GM04503 (cell line): ENCODE results near the gene DCLK2.

Source experiments
- DNase-seq: peaks from one replicate; pipeline ENCODE4 v3.0.0-alpha.2; 2012; ENCODE audit warnings: low read depth

DCLK2 gene

DNA sequence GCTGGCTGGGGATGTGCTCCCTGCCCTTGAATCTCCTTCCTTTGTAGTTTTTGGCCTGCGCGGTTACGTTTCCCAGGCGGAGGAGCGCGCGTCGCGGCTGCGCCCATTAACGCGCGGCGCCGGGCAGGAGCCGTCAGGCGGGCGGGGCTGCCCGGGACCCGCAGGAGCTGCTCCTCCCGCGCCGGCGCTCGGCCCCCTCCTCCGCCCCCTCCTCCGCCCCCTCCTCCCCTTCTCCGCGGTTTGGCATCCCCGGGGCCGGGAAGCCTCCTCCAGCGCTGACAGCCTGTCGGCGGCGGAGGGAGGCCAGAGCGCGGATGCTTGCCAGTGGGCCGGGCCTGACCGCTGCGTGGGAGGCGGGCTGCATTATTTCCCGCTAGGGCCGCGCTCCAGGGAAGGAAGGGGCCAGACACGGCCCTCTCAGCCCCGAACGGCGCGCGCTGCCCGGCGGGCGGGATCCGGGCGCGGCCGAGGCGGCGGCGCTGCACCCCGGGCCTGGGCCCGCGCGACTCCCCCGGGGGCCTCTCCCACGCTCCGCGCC, at the start of gene DCLK2:
Gene DCLK2 (plus strand): TSS at position 405 of the 538 bp plus-strand sequence. CDS start 583 bp downstream, outside the sequence.
- no peak for DNase-seq

DNA sequence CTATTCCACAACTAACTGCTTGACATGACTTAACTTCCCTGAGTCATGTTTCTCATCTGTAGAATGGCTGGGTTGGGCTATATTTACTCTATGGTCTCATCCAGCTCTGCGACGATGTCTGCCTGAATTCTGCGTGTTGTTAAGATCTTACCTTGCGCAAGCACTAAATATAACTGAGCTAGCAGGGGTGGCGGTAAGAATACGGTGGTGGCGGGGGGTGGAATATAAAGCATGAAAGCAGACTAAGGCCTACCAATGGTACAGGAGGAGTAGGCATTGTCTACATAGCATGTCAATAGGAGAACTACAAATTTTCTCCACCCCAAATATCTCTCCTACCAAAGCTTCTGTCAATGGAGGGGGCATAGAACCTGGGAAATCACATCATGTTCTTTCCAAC, 45.7 kb upstream of the DCLK2 start:
- DNase-seq = no peak

GRCh38 chr4:150033081-150033480, 45.2 kb upstream of the DCLK2 start:
- no peak for DNase-seq

GRCh38 chr4:150033901-150034300, 44.3 kb upstream of the DCLK2 start:
- DNase-seq = no peak

DNA sequence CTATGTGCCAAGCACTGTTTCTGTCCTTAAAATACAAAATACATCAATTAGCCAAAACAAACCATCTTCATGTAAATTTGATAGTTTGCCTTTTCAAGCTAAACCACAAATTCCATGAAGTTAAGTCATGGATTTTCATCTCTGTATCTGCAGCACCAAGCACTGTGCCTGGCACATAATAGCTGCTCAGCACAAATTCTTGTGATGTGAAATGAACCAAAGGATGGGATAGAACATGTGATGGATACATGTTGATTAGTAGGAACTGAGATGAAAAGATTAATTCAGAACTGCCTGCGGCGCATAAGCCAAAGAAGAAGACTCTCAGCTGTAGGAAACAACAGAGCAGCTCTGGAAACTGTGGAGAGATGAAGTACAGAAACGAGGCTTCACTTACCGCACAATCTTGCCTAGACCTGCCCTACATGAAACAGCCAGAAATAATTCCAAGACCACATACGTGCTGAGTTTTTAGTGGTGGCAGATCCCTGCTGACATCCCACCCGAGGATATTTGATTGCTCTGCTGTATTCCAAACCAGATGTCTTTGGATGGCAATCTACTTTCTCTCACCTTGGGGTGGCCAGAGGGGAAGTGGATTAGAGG, 40.9 kb upstream of the DCLK2 start:
- no peak for DNase-seq

GRCh38 chr4:150038335-150039076, 39.7 kb upstream of the DCLK2 start:
- no peak for DNase-seq

DNA sequence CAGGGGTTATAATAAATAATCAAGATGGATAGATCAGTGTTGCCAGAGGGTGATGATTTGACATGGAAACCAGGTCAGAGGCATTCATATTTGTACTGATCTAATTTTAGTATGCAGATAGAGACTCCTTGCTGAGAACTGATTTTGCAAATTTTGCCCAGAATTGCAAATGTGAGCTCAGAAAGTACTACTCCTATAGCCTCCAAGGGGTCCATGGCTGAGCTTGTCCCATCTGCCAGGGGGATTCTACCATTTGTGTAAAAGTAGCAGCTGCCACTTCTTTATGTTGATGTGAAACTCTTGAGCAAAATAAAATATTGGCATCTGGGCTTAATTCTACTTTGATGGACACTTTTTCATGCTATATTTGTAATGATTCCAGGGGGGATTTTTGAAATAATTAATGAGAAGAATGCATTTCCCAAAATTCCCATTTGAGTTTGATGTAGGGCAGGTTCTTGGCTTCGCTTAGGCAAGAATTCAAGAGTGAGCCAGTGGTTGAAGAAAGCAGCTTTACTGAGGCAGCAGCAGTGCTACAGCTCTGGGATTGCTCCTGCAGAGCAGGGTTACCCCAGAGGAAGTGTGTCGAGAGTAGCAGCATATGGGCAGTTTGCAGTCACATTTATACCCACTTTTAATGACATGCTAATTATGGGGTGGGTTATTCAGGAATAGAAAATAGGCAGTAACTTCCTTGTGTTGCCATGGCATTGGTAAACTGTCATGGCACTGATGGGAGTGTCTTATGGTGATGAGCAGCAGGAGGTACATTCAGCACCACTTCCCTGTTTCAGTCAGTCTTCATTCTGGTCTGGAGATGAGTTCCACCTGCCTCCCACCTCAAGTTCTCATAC, 38.7 kb upstream of the DCLK2 start:
- no peak for DNase-seq

DNA sequence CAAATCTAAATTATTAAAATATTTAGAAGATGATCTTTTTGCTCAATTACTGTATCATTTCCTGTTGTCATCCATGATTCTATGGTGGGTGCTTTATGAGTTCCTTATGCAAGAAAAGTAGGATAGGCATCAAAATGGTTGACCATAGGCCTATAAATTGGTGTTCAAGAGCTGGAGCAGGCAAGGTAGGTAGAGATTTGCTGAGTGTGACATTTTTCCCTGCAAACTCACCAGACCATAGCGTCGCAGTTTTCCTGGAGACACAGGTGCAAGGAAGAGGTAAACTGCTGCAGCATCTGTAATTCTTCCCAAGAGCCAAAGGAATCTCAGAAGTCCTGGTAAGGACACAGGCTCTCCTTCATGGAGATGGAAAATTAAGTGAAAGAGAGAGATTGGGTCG, 33.7 kb upstream of the DCLK2 start:
- no peak for DNase-seq

DNA sequence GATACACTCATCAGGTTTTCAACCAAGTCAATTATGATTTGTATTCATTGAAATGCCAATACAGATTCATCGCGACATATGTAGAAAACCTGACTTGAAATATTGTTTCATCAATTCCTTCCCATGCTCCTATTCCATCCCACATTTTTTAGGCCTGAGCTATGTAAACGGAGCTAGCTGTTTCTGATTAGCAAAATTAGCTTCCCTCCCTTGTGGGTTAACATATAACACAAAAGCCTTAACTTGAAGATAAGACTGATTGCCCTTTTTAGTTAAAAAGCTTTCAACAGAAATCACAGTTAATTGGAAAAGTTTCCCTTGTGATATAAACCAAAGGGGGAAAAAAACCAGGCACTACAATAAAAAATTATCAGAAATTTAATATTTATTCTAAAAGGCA, 32.8 kb upstream of the DCLK2 start:
- DNase-seq = no peak

DNA sequence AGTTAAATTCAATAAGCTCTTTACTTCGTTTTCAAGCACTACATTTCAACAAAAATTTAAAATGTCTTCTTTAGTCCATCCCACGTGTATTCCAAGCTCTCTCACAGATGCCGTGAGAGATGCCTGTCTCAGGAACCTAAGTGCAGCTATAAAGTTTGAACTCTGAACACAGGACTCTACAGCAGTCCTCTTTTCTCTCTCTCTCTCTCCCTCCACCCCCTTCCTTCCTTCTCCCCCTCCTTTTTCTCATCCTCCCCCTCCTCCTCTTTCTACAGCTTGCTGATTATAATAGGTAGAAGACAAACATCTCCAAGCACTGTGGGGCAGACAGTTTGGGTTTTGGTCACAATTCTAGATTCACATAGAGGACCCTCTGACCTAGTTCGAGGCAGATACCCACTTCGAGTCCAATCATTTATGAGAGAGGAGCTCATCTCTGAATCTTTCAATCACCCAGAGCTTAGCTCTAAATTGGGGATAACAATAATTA, 31.5 kb upstream of the DCLK2 start:
- no peak for DNase-seq

- DNase-seq = no peak
Measured at GRCh38 chr4:150047546-150047945, 30.7 kb upstream of the DCLK2 start.

DNA sequence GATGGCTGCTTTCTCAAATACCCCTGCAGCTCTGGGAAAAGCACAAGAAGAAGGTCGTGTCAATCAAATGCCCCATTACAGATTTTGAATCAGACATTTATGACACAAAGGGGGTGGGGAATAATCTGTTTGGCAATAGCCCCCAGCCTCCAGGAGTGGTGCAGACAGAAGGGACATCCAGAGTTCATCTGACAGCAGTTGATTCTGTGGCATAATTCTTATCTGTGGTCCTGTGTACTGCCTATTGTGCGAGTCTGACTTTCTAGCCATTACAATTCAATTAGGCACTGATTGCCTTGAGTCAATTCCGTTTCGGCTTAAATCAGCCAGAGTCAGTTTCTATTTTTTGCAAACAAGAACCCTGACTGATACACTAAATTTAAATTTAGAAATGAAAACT, 28.6 kb upstream of the DCLK2 start:
- no peak for DNase-seq

GRCh38 chr4:150050566-150050965, 27.7 kb upstream of the DCLK2 start:
- DNase-seq = no peak

DNA sequence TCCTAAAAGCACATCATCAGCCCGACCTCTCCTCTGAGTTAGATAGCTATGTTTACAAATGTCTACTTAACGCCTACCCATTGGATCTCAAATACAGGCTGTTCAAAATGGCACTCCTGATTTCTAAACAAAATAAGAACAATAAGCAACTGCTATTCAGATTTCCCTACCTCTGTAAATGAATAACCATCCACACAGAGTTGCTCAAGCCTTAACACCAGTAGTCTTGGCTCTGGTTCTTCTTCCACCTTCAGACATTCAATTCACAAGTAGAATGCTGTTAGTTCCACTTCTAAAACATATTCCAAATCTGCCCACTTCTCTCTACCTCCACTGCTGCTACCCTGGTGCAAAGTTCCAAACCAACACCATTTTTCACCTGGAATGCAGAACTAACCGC, 27.1 kb upstream of the DCLK2 start:
- DNase-seq = no peak

DNA sequence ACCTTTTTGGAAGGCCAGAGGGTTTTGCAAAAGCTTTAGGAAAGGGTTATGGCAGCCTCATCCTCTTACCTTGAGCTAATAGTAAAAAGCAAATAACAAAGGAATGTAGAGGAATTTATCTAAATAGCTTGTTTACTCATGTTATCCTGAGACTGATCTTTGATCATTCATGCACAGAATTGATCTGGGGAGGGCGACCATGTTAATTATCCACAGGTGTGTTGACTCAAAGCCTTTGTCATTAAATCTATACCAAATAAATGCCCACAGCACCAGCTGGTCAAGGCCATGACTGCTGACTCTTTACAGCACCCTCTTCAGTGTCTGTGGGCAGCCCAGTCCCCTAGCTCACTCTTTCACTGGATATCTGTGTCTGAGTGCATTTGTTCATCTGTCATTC, 22.8 kb upstream of the DCLK2 start:
- no peak for DNase-seq

DNA sequence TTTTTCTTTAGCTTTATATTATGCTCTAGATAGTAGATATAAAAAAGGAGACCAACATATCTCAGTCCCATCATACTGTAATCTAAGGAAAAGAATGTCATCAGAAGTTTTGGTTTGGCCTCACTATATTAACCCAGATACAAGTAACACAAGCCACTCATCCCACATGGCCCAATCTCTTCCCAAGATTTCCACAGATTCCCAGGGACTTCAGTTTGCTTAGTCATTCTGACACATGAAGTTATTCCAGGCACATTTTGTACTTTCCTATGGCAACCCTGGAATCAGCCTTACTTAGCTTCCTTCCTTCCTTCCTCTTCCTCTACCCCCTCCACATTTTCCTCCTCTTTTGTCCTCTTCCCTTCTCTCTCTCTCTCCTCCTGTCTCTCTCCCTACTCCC, 21.7 kb upstream of the DCLK2 start:
- no peak for DNase-seq

DNA sequence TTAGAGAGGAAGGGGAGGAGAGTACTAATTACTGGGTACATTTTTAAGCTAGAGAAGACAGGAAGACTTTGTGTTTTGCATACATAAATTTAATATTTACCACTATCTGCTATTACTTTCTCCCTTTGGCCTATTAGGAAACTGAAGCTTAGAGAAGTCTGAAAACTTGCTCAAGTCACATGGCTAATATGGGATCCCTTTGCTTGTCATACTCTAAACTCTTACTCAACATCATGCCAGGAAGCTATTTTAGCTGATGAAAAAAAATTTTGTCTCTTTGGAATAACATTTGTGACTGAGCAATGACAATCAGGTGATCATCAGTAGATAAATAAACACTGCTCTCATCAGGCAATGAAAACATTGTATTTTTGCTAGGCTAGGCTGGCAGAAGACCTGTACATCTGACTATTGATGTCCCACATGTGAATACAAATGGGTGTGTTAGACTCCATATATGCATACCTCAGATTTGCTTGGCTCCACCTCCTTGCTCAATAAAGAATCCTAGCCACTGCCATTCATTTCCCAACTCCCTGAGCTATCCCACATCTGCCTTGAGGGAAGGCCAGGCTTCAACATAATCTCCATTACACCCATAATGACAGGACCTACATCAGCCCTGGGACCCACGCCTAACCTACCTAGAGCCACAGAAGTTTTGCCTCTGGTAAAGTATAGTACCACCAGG, 17.0 kb upstream of the DCLK2 start:
- no peak for DNase-seq

DNA sequence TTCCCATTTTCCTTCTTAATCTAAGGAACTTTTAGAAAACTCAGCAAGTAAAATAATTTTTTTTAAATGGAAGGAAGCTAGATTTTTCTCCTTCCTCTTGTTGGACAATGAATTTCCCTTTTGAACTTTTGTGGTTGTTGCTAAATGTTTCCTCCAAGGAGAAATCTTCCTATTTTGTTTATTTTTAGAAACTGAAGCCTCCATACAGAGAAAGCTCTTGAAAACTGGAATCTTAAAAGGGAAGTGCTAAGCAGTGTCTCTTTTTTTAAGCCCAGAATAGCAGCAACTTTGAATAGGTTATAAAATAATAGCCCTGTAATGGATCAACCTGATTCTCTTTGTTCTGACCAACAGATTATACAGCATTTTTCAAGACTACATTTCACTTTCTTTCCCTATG, 15.1 kb upstream of the DCLK2 start:
- no peak for DNase-seq

DNA sequence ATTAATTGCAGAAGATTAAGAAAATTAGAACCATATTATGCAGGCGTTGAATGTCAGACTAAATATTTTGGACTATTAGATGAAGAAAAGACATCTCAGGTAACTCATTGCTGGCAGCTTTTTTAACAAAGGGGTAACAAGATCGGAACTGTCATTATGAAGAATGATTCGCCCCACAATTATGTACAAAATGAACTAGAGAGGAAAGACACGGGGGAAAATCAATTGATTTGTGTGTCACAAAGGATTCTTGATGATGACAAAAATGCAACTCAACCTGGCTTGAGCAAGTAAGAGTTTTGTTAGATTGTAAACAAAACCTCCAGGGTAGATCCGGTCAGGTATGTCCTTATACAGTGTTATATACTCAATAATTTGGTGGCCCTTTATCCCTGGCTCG, 12.5 kb upstream of the DCLK2 start:
- DNase-seq = no peak

- DNase-seq = no peak
Measured at GRCh38 chr4:150067859-150068258, 10.4 kb upstream of the DCLK2 start.

DNA sequence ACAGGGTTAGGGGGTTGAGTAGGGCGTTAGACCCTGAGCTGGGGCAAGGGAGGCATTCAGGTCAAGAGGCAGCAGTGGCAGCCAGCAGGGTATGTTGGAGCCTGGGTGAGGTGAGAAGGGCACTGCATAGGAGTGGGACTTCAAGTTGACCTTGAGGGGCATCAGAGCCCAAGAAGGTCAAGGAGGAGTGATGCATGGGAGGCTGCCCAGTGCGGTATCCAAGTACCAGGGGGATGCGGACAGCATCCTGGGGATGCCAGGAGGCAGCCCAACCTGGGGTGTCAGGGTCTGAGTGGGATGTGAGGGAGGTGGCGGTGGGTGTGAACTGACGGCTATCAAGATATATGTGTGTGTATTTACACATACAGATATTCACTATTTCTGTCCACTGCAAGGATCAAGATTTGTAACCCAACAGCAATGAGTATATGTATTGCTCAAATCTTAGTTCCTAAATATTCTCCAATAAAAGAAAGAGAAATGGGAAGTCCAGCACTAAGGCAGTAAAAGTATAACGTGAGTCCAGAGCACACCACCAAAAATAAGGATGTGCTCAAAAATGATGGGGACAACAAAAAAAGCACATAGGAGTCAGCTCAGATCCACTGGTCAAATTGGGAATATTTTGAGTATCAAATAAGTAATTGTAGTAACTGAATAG, 9.8 kb upstream of the DCLK2 start:
- no peak for DNase-seq
